ENCODE results near the gene HVCN1.
"Not testable (repeated sequence)": the region's sequence is repeated elsewhere in the genome, so short reads cannot be mapped to it uniquely, and the experiment has no call there.

HVCN1 gene

GRCh38 chr12:110688446-110689280, at the start of gene HVCN1:
TSS of gene HVCN1 (minus strand) at chr12:110689115. CDS start at chr12:110683245, 5,870 bp downstream.
- H3K27ac ChIP-seq, result no peak within 1 kb of the TSS
- H2AFZ ChIP-seq, result peak within 1 kb of the TSS; percentile 64
- no peak within 1 kb of the TSS for H3K9ac ChIP-seq
- H3K4me3 ChIP-seq (ENCODE audit: low read depth, low read length), result peak within 1 kb of the TSS; percentile 3
- H3K27me3 ChIP-seq (ENCODE audit: control insufficient read depth, insufficient read depth, low read length), result no peaks in the 10 kb centered on the region
- no peaks in the 10 kb centered on the region for H3K79me2 ChIP-seq
- H3K4me2 ChIP-seq (ENCODE audit: low read length), result peak within 1 kb of the TSS; percentile 65
- H3K9me3 ChIP-seq (ENCODE audit: control insufficient read depth, low read length), result no peaks in the 10 kb centered on the region
- H3K36me3 ChIP-seq (ENCODE audit: control insufficient read depth, insufficient read depth, low read length), result no peaks in the 10 kb centered on the region
- TF ChIP-seq CTCF (IDR thresholded peaks at IDR 0.05), result no peak
- no peaks in the 10 kb centered on the region for H3K4me1 ChIP-seq

- no peak for TF ChIP-seq CTCF (IDR thresholded peaks at IDR 0.05)
- Histone ChIP-seq H3K36me3 (ENCODE audit: control insufficient read depth, insufficient read depth, low read length) (no peaks in the 10 kb centered on the region), H3K9me3 (ENCODE audit: control insufficient read depth, low read length) (no peaks in the 10 kb centered on the region), H3K4me1 (peaks cover 24% of the 10 kb centered on the region), H3K27me3 (ENCODE audit: control insufficient read depth, insufficient read depth, low read length) (no peaks in the 10 kb centered on the region), H3K4me2 (ENCODE audit: low read length) (no peak overlapping the region), H3K27ac (no peak overlapping the region), H2AFZ (no peak overlapping the region), H3K4me3 (ENCODE audit: low read depth, low read length) (no peak overlapping the region), H3K79me2 (peaks cover 48% of the 10 kb centered on the region), H3K9ac (no peak overlapping the region)
These were observed 48.6 kb upstream of the HVCN1 start for GRCh38 chr12:110737532-110737931.

GRCh38 chr12:110737016-110737415, 48.1 kb upstream of the HVCN1 start:
- H3K27me3 ChIP-seq (ENCODE audit: control insufficient read depth, insufficient read depth, low read length); H3K9me3 ChIP-seq (ENCODE audit: control insufficient read depth, low read length); H3K4me3 ChIP-seq (ENCODE audit: low read depth, low read length); H3K9ac ChIP-seq; H3K4me2 ChIP-seq (ENCODE audit: low read length); H3K36me3 ChIP-seq (ENCODE audit: control insufficient read depth, insufficient read depth, low read length); H2AFZ ChIP-seq; H3K27ac ChIP-seq: not testable (repeated sequence)
- peaks cover 48% of the 10 kb centered on the region for H3K79me2 ChIP-seq
- H3K4me1 ChIP-seq, result peaks cover 29% of the 10 kb centered on the region

GRCh38 chr12:110733900-110734299, 45.0 kb upstream of the HVCN1 start:
- Histone ChIP-seq H3K27me3 (ENCODE audit: control insufficient read depth, insufficient read depth, low read length) (no peaks in the 10 kb centered on the region), H3K4me3 (ENCODE audit: low read depth, low read length) (no peak overlapping the region), H2AFZ (no peak overlapping the region), H3K9me3 (ENCODE audit: control insufficient read depth, low read length) (no peaks in the 10 kb centered on the region), H3K9ac (no peak overlapping the region), H3K4me1 (peaks cover 45% of the 10 kb centered on the region), H3K4me2 (ENCODE audit: low read length) (peak overlapping the region; percentile 56), H3K36me3 (ENCODE audit: control insufficient read depth, insufficient read depth, low read length) (no peaks in the 10 kb centered on the region), H3K27ac (peak overlapping the region; percentile 55), H3K79me2 (peaks cover 39% of the 10 kb centered on the region)
- TF ChIP-seq CTCF (IDR thresholded peaks at IDR 0.05), result no peak

GRCh38 chr12:110733089-110733715, 44.3 kb upstream of the HVCN1 start:
- no peak overlapping the region for H2AFZ ChIP-seq
- peak overlapping the region; percentile 45 for H3K4me3 ChIP-seq (ENCODE audit: low read depth, low read length)
- H3K36me3 ChIP-seq (ENCODE audit: control insufficient read depth, insufficient read depth, low read length), result no peaks in the 10 kb centered on the region
- H3K27me3 ChIP-seq (ENCODE audit: control insufficient read depth, insufficient read depth, low read length), result no peaks in the 10 kb centered on the region
- H3K9me3 ChIP-seq (ENCODE audit: control insufficient read depth, low read length), result no peaks in the 10 kb centered on the region
- no peak for TF ChIP-seq CTCF (IDR thresholded peaks at IDR 0.05)
- H3K27ac ChIP-seq, result peak overlapping the region; percentile 55
- peaks cover 38% of the 10 kb centered on the region for H3K79me2 ChIP-seq
- H3K4me2 ChIP-seq (ENCODE audit: low read length), result peak overlapping the region; percentile 56
- H3K4me1 ChIP-seq, result peaks cover 44% of the 10 kb centered on the region
- H3K9ac ChIP-seq, result no peak overlapping the region

All from parathyroid adenoma (tissue), 2 donors.